Karpas-422 (cell line): ENCODE results near the gene FAM53C. TPM values are rescaled to one million over a fixed set of nuclear protein-coding genes. Genes with fewer than 3 reads are reported as not detected.

Experiments used
- DNase-seq: peaks from one replicate; pipeline ENCODE4 v3.0.0-alpha.2; 2015
- H2AFZ ChIP-seq: fragments of 200-600 bp; sonication (generic); 2 replicates; pipeline ENCODE4 v1.6.1; 2014; ENCODE audit warnings: antibody characterized with exemption, low read length, mixed read lengths
- H3K27ac ChIP-seq: fragments of 200-600 bp; sonication (generic); 2 replicates; pipeline ENCODE4 v1.5.1; 2014; ENCODE audit warnings: mild to moderate bottlenecking, low read length, moderate library complexity
- H3K27me3 ChIP-seq: fragments of 200-600 bp; sonication (generic); 2 replicates; pipeline ENCODE4 v1.6.1; 2014; ENCODE audit warnings: low read length, mixed read lengths
- H3K36me3 ChIP-seq: fragments of 200-600 bp; sonication (generic); 2 replicates; pipeline ENCODE4 v1.6.1; 2014; ENCODE audit warnings: low read length, mixed read lengths; ENCODE audit not compliant: insufficient read depth
- H3K4me1 ChIP-seq: fragments of 200-600 bp; sonication (generic); 2 replicates; pipeline ENCODE4 v1.6.1; 2014; ENCODE audit warnings: mild to moderate bottlenecking, low read length, mixed read lengths
- H3K4me2 ChIP-seq: fragments of 200-600 bp; sonication (generic); 2 replicates; pipeline ENCODE4 v1.6.1; 2014; ENCODE audit warnings: low read length, low read depth, mild to moderate bottlenecking; ENCODE audit not compliant: poor library complexity, severe bottlenecking
- H3K4me3 ChIP-seq: fragments of 200-600 bp; sonication (generic); 2 replicates; pipeline ENCODE4 v1.5.1; 2014; ENCODE audit warnings: mild to moderate bottlenecking, antibody characterized with exemption, low read length, mixed read lengths
- H3K79me2 ChIP-seq: fragments of 200-600 bp; sonication (generic); 2 replicates; pipeline ENCODE4 v1.6.1; 2014; ENCODE audit warnings: mild to moderate bottlenecking, low read length, mixed read lengths
- H3K9ac ChIP-seq: fragments of 200-600 bp; sonication (generic); 2 replicates; pipeline ENCODE4 v1.6.0; 2014; ENCODE audit warnings: low read length
- H3K9me2 ChIP-seq: fragments of 200-600 bp; sonication (generic), shearing (Covaris generic); replicated peaks from 2 replicates; pipeline ENCODE4 v1.6.0; 2014; ENCODE audit warnings: mild to moderate bottlenecking, low read length, moderate library complexity; ENCODE audit not compliant: insufficient read depth
- H3K9me3 ChIP-seq: fragments of 300-700, 200-600 bp; sonication (generic); 2 replicates; pipeline ENCODE4 v1.6.1; 2014; ENCODE audit warnings: low read length, mixed read lengths
- H4K20me1 ChIP-seq: fragments of 200-600 bp; sonication (generic); 2 replicates; pipeline ENCODE4 v1.6.1; 2014; ENCODE audit warnings: mild to moderate bottlenecking, antibody characterized with exemption, low read length, low read depth; ENCODE audit not compliant: insufficient read depth
- total RNA-seq: library from RNA; depleted of rRNA; stranded (reverse); fragments of >200 nt; shearing (Covaris generic); gene quantifications from 2 replicates; pipeline ENCODE4 v1.2.3, GENCODE V29; 2014; ENCODE audit warnings: low replicate concordance

The FAM53C gene
- total RNA-seq, 1 experiment from 2014 or later = 62.8 TPM

DNA sequence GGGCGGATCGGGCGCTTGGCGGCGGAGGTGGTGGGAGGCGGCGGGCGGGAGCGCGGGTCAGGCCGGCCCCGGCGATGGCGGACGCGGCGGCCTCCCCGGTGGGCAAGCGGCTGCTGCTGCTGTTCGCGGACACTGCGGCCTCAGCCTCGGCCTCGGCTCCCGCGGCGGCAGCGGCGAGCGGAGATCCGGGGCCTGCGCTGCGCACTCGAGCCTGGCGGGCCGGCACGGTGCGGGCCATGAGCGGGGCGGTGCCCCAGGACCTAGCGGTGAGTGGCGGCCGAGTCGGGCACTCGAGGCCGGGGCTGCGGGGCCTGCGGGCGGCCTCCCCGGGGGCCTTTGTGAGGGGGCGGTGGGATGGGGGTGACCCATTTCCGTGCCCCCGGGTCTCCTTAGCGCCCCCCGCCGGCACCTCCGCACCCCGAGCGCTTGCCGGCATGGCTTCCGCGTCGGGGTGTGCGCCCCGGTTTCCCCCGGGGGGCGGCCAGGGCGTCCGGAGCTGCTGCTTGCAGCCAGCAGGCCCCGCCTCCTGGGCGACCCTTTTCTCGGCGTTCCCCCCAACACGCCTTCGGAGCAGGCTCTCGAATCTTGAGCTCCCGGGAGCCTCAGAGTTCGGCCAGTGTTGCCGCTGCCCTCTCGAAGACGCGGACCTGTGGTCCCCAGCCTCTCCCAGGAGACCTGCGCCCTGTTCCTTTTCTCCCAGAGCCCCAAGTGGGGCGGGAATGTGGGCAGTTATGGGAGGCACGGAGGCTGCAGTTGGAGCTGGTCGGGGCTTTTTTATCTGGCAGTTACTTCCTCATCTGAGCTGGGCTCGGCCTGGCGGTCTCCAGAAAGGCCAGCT, 14.9 kb downstream of the FAM53C start:
- Histone ChIP-seq H3K27ac (peak overlapping the region; percentile 96), H3K4me1 (peaks cover 15% of the 10 kb centered on the region), H3K9me2 (no peaks in the 10 kb centered on the region), H3K4me3 (peak overlapping the region; percentile 98), H4K20me1 (no peaks in the 10 kb centered on the region), H3K36me3 (peaks cover 25% of the 10 kb centered on the region), H3K27me3 (no peaks in the 10 kb centered on the region), H3K4me2 (peak overlapping the region; percentile 83), H3K9ac (peak overlapping the region; percentile 99), H3K9me3 (no peaks in the 10 kb centered on the region), H3K79me2 (peaks cover 52% of the 10 kb centered on the region), H2AFZ (peak overlapping the region; percentile 39; the same call in 1 of the 2 replicates)
- DNase-seq = peak; percentile 88

DNA sequence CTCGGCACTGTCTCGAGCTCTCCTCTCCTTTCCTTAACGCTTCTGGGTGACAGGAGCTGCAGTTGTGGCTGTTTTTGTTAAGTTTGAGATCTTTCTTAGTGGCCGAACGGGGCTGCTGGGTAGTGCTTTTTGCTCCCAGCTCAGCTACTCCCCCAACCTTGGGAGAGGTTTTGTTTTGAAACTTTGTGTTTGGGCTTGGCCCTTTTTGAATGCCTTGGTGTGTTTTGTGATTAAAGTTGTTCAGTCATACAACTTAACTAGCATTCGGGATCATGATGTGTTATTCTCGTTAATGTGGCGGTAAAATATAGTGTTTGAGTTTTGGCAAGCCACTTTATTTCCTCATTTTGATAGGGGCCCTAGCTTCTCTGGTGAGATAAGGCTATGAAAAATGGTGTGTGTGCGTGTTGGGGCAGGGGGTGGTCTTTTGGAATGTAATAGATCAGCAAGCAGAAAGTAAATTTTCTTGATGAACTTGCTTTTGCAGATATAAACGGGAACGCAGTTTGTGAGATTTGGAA, 15.6 kb downstream of the FAM53C start:
- Histone ChIP-seq H3K27me3 (no peaks in the 10 kb centered on the region), H3K27ac (peak overlapping the region; percentile 96), H3K4me3 (peak overlapping the region; percentile 98), H2AFZ (no peak overlapping the region; the same call in 1 of the 2 replicates), H3K4me2 (peak overlapping the region; percentile 83), H3K9me3 (no peaks in the 10 kb centered on the region), H3K4me1 (peaks cover 15% of the 10 kb centered on the region), H3K36me3 (peaks cover 24% of the 10 kb centered on the region), H3K9me2 (no peaks in the 10 kb centered on the region), H4K20me1 (no peaks in the 10 kb centered on the region), H3K79me2 (peaks cover 58% of the 10 kb centered on the region), H3K9ac (peak overlapping the region; percentile 99)
- DNase-seq = peak; percentile 88

DNA sequence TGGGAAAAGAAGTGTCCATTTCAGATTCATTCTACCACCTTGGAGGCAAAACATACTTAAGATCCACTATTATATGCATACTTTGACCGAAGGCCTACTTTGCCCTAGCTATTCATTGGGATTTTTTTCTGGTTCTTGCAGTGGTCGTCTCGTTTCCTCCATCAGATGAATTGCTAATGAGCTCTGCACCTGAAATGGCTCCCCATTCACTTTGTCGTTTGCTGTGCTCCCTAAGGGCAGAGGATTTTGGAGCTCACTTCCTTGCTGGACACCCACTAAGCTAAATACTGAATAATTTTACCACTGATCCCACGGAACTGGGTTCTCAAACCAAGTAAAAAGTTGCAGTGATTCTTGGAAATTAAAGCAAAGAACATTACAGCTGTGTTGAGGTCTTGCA, 16.3 kb downstream of the FAM53C start:
- no peak for DNase-seq
- peaks cover 18% of the 10 kb centered on the region for H3K36me3 ChIP-seq
- H3K9me2 ChIP-seq = no peaks in the 10 kb centered on the region
- H3K79me2 ChIP-seq = peaks cover 64% of the 10 kb centered on the region
- H3K9ac ChIP-seq = peak overlapping the region; percentile 99
- H3K9me3 ChIP-seq = no peaks in the 10 kb centered on the region
- H3K4me2 ChIP-seq = peak overlapping the region; percentile 83
- H4K20me1 ChIP-seq = no peaks in the 10 kb centered on the region
- no peak overlapping the region for H2AFZ ChIP-seq
- peaks cover 15% of the 10 kb centered on the region for H3K4me1 ChIP-seq
- H3K4me3 ChIP-seq = peak overlapping the region; percentile 98
- H3K27me3 ChIP-seq = no peaks in the 10 kb centered on the region
- H3K27ac ChIP-seq = peak overlapping the region; percentile 96

DNA sequence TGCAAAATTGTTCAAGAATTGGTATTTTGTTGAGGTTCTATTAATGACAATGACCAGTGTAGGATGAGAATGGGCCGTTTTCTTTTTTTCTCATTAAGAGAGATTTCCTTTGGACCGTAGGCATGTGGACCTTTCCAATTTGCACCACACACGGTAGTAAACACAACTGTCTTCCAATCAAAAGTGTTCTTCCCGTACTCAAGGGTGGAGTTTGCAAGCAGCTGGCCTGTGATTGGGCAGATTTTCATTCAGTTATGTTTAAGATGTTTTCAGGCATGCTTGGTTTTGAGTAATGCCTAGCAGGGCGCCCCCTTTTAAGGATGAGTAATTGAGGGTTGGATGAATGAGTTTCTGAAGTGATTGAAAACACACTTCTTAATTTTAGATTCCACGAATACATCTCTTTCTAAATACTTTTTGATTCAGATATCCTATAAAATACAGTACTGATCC, 16.9 kb downstream of the FAM53C start:
- Histone ChIP-seq H4K20me1 (no peaks in the 10 kb centered on the region), H3K9me3 (no peaks in the 10 kb centered on the region), H3K36me3 (peaks cover 12% of the 10 kb centered on the region), H3K9me2 (no peaks in the 10 kb centered on the region), H3K4me3 (peak overlapping the region; percentile 98), H3K79me2 (peaks cover 70% of the 10 kb centered on the region), H3K9ac (no peak overlapping the region), H3K27me3 (no peaks in the 10 kb centered on the region), H3K27ac (peak overlapping the region; percentile 96), H3K4me1 (peaks cover 20% of the 10 kb centered on the region), H3K4me2 (peak overlapping the region; percentile 83), H2AFZ (no peak overlapping the region)
- DNase-seq = peak; percentile 75

DNA sequence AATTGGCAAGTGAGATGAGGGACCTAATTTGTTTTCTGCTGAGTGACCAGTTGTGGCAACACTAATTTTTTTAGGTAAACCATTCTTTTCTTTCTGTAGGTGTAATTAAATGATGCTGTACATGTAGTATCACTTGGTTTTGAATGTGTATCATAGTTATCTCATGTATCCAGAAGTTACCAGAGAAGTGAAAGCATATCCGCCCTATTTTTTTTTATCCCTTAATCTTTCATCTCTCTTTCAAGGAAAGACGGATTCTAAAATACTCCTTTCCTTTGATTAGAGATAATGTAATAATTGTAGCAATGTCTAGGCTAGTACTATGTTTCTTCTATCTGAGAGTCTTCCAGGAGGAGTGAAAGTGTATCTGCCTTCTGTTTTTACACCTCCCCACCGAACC, 21.6 kb downstream of the FAM53C start:
- no peak overlapping the region for H3K9ac ChIP-seq
- H3K9me2 ChIP-seq = no peaks in the 10 kb centered on the region
- H3K79me2 ChIP-seq = peaks cover 94% of the 10 kb centered on the region
- no peaks in the 10 kb centered on the region for H4K20me1 ChIP-seq
- H3K36me3 ChIP-seq = peaks cover 4% of the 10 kb centered on the region; the same call in 1 of the 2 replicates
- H3K4me2 ChIP-seq = no peak overlapping the region
- DNase-seq = no peak
- no peak overlapping the region for H2AFZ ChIP-seq
- H3K27ac ChIP-seq = no peak overlapping the region
- no peak overlapping the region for H3K4me3 ChIP-seq
- peaks cover 14% of the 10 kb centered on the region for H3K4me1 ChIP-seq
- H3K27me3 ChIP-seq = no peaks in the 10 kb centered on the region
- no peaks in the 10 kb centered on the region for H3K9me3 ChIP-seq

DNA sequence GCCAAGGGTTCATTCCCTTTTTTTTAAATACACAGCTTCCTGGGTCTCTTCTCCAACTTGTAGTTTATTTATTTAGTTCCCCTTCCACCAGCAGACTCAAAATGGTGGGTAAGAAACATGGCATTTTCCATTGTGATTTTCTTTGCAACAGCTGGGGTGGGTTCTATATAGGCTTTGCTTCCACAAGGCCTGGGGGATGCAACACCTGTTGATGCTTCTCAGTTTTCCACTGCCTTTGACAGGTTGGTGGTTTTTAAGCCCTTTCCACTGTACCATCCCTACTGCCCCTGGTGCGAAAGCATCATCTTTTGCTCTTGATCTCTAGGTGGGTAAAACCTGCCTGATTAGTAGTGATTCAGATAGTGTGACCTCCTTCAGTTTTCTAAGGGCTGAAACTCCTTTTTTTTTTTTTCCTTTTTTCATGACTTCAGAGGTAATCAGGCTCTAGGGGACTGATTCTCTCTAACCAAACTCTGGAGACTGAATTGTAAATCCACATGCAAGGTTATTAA, 22.9 kb downstream of the FAM53C start:
- Histone ChIP-seq H3K9ac (no peak overlapping the region), H3K36me3 (peaks cover 1% of the 10 kb centered on the region; the same call in 1 of the 2 replicates)

DNA sequence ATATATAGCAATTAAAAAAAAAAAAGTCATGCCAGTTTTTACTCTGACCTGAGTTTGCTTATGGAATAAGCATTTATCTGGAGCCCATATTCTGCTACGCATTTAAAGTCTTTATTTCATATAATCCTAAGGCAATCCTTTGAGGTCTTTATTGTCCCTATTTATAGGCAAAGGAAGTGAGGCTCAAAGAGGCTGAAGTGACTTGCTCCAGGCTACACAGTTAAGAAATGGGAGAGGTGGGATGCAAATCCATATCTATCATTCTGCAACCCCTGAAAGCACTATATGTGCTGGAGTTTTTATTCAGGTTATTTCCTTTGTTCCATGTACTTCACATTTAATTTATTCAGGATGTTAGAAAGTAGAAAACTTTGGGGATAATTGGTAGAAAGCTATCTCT, 26.5 kb downstream of the FAM53C start:
- Histone ChIP-seq H2AFZ (no peak overlapping the region), H3K4me3 (no peak overlapping the region), H3K36me3 (no peaks in the 10 kb centered on the region; the same call in 1 of the 2 replicates), H3K9ac (no peak overlapping the region), H3K27ac (no peak overlapping the region), H3K4me2 (no peak overlapping the region), H3K4me1 (peaks cover 31% of the 10 kb centered on the region), H3K9me2 (no peaks in the 10 kb centered on the region), H3K27me3 (no peaks in the 10 kb centered on the region), H4K20me1 (peaks cover 9% of the 10 kb centered on the region), H3K79me2 (peaks cover 97% of the 10 kb centered on the region), H3K9me3 (no peaks in the 10 kb centered on the region)
- no peak for DNase-seq

More for the DNA sequence above, 22.9 kb downstream of the FAM53C start:
- Histone ChIP-seq H3K9me3 (no peaks in the 10 kb centered on the region), H3K27ac (no peak overlapping the region), H3K4me2 (no peak overlapping the region), H3K79me2 (peaks cover 94% of the 10 kb centered on the region), H3K4me3 (no peak overlapping the region), H3K4me1 (peaks cover 8% of the 10 kb centered on the region; the same call in 1 of the 2 replicates), H4K20me1 (no peaks in the 10 kb centered on the region), H3K9me2 (no peaks in the 10 kb centered on the region), H3K27me3 (no peaks in the 10 kb centered on the region), H2AFZ (no peak overlapping the region)
- DNase-seq = no peak
